ENCODE results near the gene MOV10. TPM values are rescaled to one million over a fixed set of nuclear protein-coding genes. Genes with fewer than 3 reads are reported as not detected.

The MOV10 gene
- total RNA-seq, 120 experiments from 2014 or later = 12.5 to 54.5 (median 25.7) TPM

Other genes with a start within 250 kb of the MOV10 start
- 10 to 100 TPM in 58 of 120 experiments, 1 to 10 TPM in 62; 5.9 to 22.8 (median 10.0) TPM for gene WNT2B, start 165.7 kb upstream of the MOV10 start, total RNA-seq
- gene ST7L, start 55.5 kb upstream of the MOV10 start, total RNA-seq = 10 to 100 TPM; 20.2 to 48.0 (median 32.2) TPM
- 100 to 1,000 TPM in 1 of 120 experiments, 10 to 100 TPM in 119; 42.9 to 101 (median 68.4) TPM for gene CAPZA1, start 54.8 kb upstream of the MOV10 start, total RNA-seq
- gene RHOC, start 32.5 kb downstream of the MOV10 start, total RNA-seq = 100 to 1,000 TPM in 21 of 120 experiments, 10 to 100 TPM in 99; 36.8 to 162 (median 72.5) TPM
- 10 to 100 TPM in 6 of 120 experiments, 1 to 10 TPM in 114; 2.4 to 11.9 (median 6.6) TPM for gene PPM1J, start 40.7 kb downstream of the MOV10 start, total RNA-seq

Data from dorsolateral prefrontal cortex (tissue), 118 donors.